ENCODE results near the gene DRD3. TPM values are rescaled to one million over a fixed set of nuclear protein-coding genes. Genes with fewer than 3 reads are reported as not detected.

The DRD3 gene
- total RNA-seq, 1 experiment from 2014 or later, result not detected

GRCh38 chr3:114219741-114220140, 40.9 kb upstream of the DRD3 start:
- Histone ChIP-seq H4K91ac (ENCODE audit: insufficient read length, low read depth, low read length) (no peak overlapping the region), H3K4me1 (ENCODE audit: insufficient read depth, low read length) (peaks cover 7% of the 10 kb centered on the region), H4K20me1 (ENCODE audit: control insufficient read depth, insufficient read depth, insufficient read length) (no peaks in the 10 kb centered on the region), H3T11ph (ENCODE audit: low read length) (no peak overlapping the region), H3K9me3 (ENCODE audit: control insufficient read depth, low read depth, low read length) (no peaks in the 10 kb centered on the region), H2BK120ac (ENCODE audit: low read depth, low read length, poor library complexity, severe bottlenecking) (no peak overlapping the region), H3K27me3 (ENCODE audit: insufficient read depth, low read length) (no peaks in the 10 kb centered on the region; the same call in 1 of the 2 replicates), H3K79me2 (ENCODE audit: insufficient read depth, low read length) (no peaks in the 10 kb centered on the region), H3K23ac (ENCODE audit: insufficient read length, low read depth, low read length) (no peak overlapping the region), H2BK5ac (ENCODE audit: insufficient read length, low read length) (no peak overlapping the region), H4K8ac (replicated peaks; ENCODE audit: insufficient read length, low read depth, low read length) (no peak overlapping the region), H3K4me2 (ENCODE audit: insufficient read depth, insufficient read length, low read length) (no peak overlapping the region), H2AK5ac (ENCODE audit: insufficient read length, low read length) (no peak overlapping the region), H4K5ac (ENCODE audit: insufficient read length, low read depth, low read length) (no peak overlapping the region), H2AFZ (ENCODE audit: low read length) (no peak overlapping the region), H3K9ac (ENCODE audit: extremely low read depth, insufficient read length, low read length) (no peak overlapping the region), H2BK20ac (ENCODE audit: low read depth, low read length, poor library complexity, severe bottlenecking) (no peak overlapping the region), H3K79me1 (ENCODE audit: insufficient read depth, low read depth, low read length, poor library complexity, severe bottlenecking) (no peaks in the 10 kb centered on the region), H3K18ac (ENCODE audit: insufficient read length, low read depth, low read length) (no peak overlapping the region), H3K4ac (ENCODE audit: low read depth, low read length) (no peak overlapping the region), H3K56ac (ENCODE audit: insufficient read length, low read depth, low read length) (no peak overlapping the region), H3K27ac (ENCODE audit: insufficient read length, low read depth, low read length) (no peak overlapping the region), H3K23me2 (ENCODE audit: insufficient read length, low read depth, low read length, poor library complexity, severe bottlenecking) (no peaks in the 10 kb centered on the region), H3K14ac (ENCODE audit: insufficient read depth, low read length) (no peak overlapping the region; the same call in 1 of the 2 replicates), H2BK15ac (ENCODE audit: low read depth, low read length) (no peak overlapping the region), H2BK12ac (ENCODE audit: insufficient read length, low read depth, low read length) (no peak overlapping the region)
- no peak for TF ChIP-seq CTCF (conservative IDR thresholded peaks at IDR 0.05)
- Mint-ChIP-seq H3K4me3 (no peak overlapping the region), H3K36me3 (ENCODE audit: insufficient read depth in 1 of 3, low read depth in 3 of 3) (peaks cover 0 to 7% (median 0%) of the 10 kb centered on the region in 3 experiments; a peak in 3 of 7 replicates), H3K4me1 (peaks cover 6 to 10% of the 10 kb centered on the region in 2 experiments), H3K9me3 (peaks cover 6% of the 10 kb centered on the region in 2 experiments; a peak in 3 of 5 replicates), H3K27ac (no peak overlapping the region), H3K27me3 (ENCODE audit: low read depth) (no peaks in the 10 kb centered on the region; the same call in none of the 2 replicates)
- no CpG with 5 or more reads among the region's 2 CpGs for WGBS (ENCODE audit: extremely low coverage, insufficient read length, low lambda C conversion rate)
- DNase-seq, result no peak

Data from H9 (cell line).